GM12891 (cell line): ENCODE data around the gene FGFR1OP2.

Source experiments
- POLR2A ChIP-seq: IDR thresholded peaks from 2 replicates; pipeline ENCODE4 v1.6.1; 2011; ENCODE audit warnings: low read depth, low read length, control low read depth
- POLR2AphosphoS5 ChIP-seq: IDR thresholded peaks from 2 replicates; pipeline ENCODE4 v1.6.1; 2011; ENCODE audit warnings: low read depth, low read length, control low read depth
- SPI1 ChIP-seq: IDR thresholded peaks from 2 replicates; pipeline ENCODE4 v1.6.1; 2011; ENCODE audit warnings: low read depth, low read length, control low read depth
- TAF1 ChIP-seq: IDR thresholded peaks from 2 replicates; pipeline ENCODE4 v1.6.1; 2011; ENCODE audit warnings: low read depth, low read length, control low read depth

DNA sequence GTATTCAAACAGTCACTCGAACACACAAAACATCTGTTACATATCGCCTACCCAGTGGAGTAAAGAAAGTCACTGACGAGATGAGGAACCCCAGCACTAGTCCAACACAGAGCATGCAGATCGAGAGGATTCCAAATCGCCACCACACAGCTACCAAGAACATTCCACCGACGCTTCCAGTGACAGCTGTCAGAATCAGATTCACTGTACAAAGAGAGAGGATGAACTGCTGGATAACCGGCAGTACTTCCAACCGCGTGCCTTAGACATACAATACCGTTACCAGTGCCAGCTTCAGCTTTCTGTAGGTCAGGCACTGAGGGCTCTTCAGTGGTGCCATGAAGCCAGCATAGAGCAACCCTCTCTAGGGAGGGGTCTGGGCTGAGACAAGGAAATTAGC is 41.5 kb downstream of the FGFR1OP2 start:
- TF ChIP-seq TAF1, result no peak
- no peak for TF ChIP-seq POLR2A
- TF ChIP-seq POLR2AphosphoS5, result no peak
- no peak for TF ChIP-seq SPI1
